Pulmonary artery endothelial cell (primary cell): Measurements from ENCODE around the gene XPNPEP1. TPM values are rescaled to one million over a fixed set of nuclear protein-coding genes. Genes with fewer than 3 reads are reported as not detected.

Experiments used
- total RNA-seq: library from RNA; depleted of rRNA; stranded (reverse); fragments of >200 nt; gene quantifications from 2 replicates; pipeline ENCODE4 v1.2.3, GENCODE V29; 2014

XPNPEP1 gene
- total RNA-seq, 1 donor from 2014 or later: 222 TPM

Other genes with a start within 250 kb of the XPNPEP1 start
- 91.9 and 123 TPM in 2 replicates for gene ADD3, start 84.5 kb upstream of the XPNPEP1 start, total RNA-seq